ENCODE data around the gene PRKCA. TPM values are rescaled to one million over a fixed set of nuclear protein-coding genes. Genes with fewer than 3 reads are reported as not detected.

PRKCA gene
- polyA plus RNA-seq, 1 experiment, result 66.8 TPM

DNA sequence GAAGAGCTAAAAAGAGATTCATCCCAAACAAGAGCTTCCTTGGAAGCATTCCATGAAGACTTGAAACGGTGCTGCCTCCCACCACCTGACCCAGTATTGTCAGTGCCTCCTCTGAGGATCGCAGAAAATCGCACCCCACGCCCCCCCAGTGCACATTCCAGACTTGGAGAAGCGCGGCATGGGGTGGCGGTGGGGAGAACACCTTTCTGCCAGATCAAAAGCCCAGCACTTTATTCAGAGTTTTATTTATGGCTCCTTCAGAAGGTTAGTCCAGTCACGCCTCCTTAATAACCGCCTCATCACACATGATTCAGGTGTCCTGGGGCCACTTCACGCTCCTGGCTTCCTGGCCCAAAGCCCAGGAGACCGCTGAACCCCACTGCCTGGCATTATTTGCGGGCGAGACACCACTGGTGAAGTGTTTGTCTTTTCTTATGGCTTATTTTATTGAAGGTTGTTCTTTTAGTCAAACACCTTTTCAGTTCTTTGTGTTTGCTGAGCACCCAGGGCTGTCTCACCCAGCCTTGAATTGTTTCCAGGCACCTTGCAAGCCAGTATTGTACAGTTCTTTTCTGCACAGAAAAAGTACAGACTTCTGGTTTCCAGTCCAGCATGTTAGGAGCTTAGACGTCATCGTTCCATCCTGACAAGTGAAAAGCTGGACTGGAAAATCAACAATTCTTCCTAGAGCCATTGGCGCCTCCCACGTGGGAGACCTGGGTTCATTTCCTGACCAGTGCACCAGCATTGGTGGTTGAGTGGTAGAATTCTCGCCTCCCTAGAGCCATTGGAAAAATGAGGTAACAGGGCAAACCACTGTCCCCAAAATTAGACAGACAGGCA, 452.9 kb downstream of the PRKCA start:
- CTCF ChIA-PET, result no interaction called here
- POLR2A ChIA-PET, result no interaction called here
- Histone ChIP-seq H3K9me3 (ENCODE audit: control insufficient read depth, insufficient read depth, low read length) (no peaks in the 10 kb centered on the region), H3K4me3 (ENCODE audit: low read depth, low read length) (no peak overlapping the region), H3K27me3 (ENCODE audit: control insufficient read depth, insufficient read depth, low read length) (no peaks in the 10 kb centered on the region), H3K27ac (ENCODE audit: low read depth, low read length) (peak overlapping the region; percentile 11)
- DNase-seq (ENCODE audit: low read depth, low spot score), result no peak
- TF ChIP-seq, protein P1, sequence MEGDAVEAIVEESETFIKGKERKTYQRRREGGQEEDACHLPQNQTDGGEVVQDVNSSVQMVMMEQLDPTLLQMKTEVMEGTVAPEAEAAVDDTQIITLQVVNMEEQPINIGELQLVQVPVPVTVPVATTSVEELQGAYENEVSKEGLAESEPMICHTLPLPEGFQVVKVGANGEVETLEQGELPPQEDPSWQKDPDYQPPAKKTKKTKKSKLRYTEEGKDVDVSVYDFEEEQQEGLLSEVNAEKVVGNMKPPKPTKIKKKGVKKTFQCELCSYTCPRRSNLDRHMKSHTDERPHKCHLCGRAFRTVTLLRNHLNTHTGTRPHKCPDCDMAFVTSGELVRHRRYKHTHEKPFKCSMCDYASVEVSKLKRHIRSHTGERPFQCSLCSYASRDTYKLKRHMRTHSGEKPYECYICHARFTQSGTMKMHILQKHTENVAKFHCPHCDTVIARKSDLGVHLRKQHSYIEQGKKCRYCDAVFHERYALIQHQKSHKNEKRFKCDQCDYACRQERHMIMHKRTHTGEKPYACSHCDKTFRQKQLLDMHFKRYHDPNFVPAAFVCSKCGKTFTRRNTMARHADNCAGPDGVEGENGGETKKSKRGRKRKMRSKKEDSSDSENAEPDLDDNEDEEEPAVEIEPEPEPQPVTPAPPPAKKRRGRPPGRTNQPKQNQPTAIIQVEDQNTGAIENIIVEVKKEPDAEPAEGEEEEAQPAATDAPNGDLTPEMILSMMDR (IDR thresholded peaks at IDR 0.05; ENCODE audit: low read depth, low read length), result no peak

DNA sequence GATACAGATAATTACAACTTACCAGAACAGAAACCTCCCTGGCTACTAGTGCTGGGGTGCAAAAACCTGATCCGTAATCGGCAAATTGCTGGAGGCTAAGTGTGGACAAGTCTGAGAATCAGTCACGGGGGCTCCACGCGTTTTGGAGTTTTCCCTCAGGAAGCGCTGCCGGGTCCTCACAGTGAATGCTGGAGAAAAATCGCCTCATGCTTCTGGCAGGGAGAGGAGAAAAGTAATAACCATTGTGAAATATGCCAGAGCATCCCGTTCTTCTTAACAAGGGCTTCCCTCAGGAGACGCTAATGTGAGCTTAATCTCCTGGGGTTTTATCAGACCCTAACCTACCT, 453.5 kb downstream of the PRKCA start:
- POLR2A ChIA-PET, result no interaction called here
- CTCF ChIA-PET, result no interaction called here
- Histone ChIP-seq H3K27me3 (ENCODE audit: control insufficient read depth, insufficient read depth, low read length) (no peaks in the 10 kb centered on the region), H3K27ac (ENCODE audit: low read depth, low read length) (peak overlapping the region; percentile 11), H3K4me3 (ENCODE audit: low read depth, low read length) (no peak overlapping the region), H3K9me3 (ENCODE audit: control insufficient read depth, insufficient read depth, low read length) (no peaks in the 10 kb centered on the region)
- TF ChIP-seq, protein P1 (IDR thresholded peaks at IDR 0.05; ENCODE audit: low read depth, low read length), result no peak
- no peak for DNase-seq (ENCODE audit: low read depth, low spot score)

- no peaks in the 10 kb centered on the region for H3K27me3 ChIP-seq (ENCODE audit: control insufficient read depth, insufficient read depth, low read length)
- no peak for DNase-seq (ENCODE audit: low read depth, low spot score)
- TF ChIP-seq, protein P1 (IDR thresholded peaks at IDR 0.05; ENCODE audit: low read depth, low read length), result no peak
- H3K4me3 ChIP-seq (ENCODE audit: low read depth, low read length), result no peak overlapping the region
- H3K27ac ChIP-seq (ENCODE audit: low read depth, low read length), result no peak overlapping the region
- CTCF ChIA-PET, result interaction anchor here (0.6 kb wide), 1 partner anchor 619 kb away, joined by 3 read pairs; no protein-coding TSS in a partner anchor
- H3K9me3 ChIP-seq (ENCODE audit: control insufficient read depth, insufficient read depth, low read length), result no peaks in the 10 kb centered on the region
- POLR2A ChIA-PET, result no interaction called here
Observed at GRCh38 chr17:66760324-66760723, 457.9 kb downstream of the PRKCA start.

GRCh38 chr17:66762276-66762675, 459.9 kb downstream of the PRKCA start:
- no peaks in the 10 kb centered on the region for H3K9me3 ChIP-seq (ENCODE audit: control insufficient read depth, insufficient read depth, low read length)
- TF ChIP-seq, protein P1 (IDR thresholded peaks at IDR 0.05; ENCODE audit: low read depth, low read length), result no peak
- H3K27me3 ChIP-seq (ENCODE audit: control insufficient read depth, insufficient read depth, low read length), result no peaks in the 10 kb centered on the region
- no peak for DNase-seq (ENCODE audit: low read depth, low spot score)
- H3K4me3 ChIP-seq (ENCODE audit: low read depth, low read length), result no peak overlapping the region
- H3K27ac ChIP-seq (ENCODE audit: low read depth, low read length), result no peak overlapping the region
- ChIA-PET CTCF (no interaction called here), POLR2A (no interaction called here)

- ChIA-PET CTCF (no interaction called here), POLR2A (no interaction called here)
- Histone ChIP-seq H3K27ac (ENCODE audit: low read depth, low read length) (no peak overlapping the region), H3K9me3 (ENCODE audit: control insufficient read depth, insufficient read depth, low read length) (no peaks in the 10 kb centered on the region), H3K4me3 (ENCODE audit: low read depth, low read length) (no peak overlapping the region), H3K27me3 (ENCODE audit: control insufficient read depth, insufficient read depth, low read length) (no peaks in the 10 kb centered on the region)
- TF ChIP-seq, protein P1 (IDR thresholded peaks at IDR 0.05; ENCODE audit: low read depth, low read length), result no peak
- DNase-seq (ENCODE audit: low read depth, low spot score), result no peak
Observed at GRCh38 chr17:66763056-66763455, 460.6 kb downstream of the PRKCA start.
